Adipose tissue (tissue), 3 donors: Measurements from ENCODE around the gene PLXDC2. TPM values are rescaled to one million over a fixed set of nuclear protein-coding genes. Genes with fewer than 3 reads are reported as not detected.

ENCODE experiments used
- H3K27ac ChIP-seq: one replicate; pipeline ENCODE4 v1.5.1; 2013; ENCODE audit warnings: low read depth, low read length
- WGBS, 3 donors: extraction: QIAGEN DNeasy Blood & Tissue Kit; methylation state at CpG; one replicate each; pipeline ENCODE4 v1.1.7; 2013; 5-methylcytosine and 5-hydroxymethylcytosine counted together
- polyA plus RNA-seq, 3 donors: library from polyadenylated mRNA; stranded (reverse); fragments of 200-250 nt; gene quantifications; one replicate each; pipeline ENCODE4 v1.2.3, GENCODE V29; 2013
- donor health status: healthy with polysubstance abuse.
- donor health status: Bipolar disorder and iron deficiency.
- donor health status: healthy.

PLXDC2 gene
- polyA plus RNA-seq, 3 donors = 1.5 to 10.6 (median 7.7) TPM

GRCh38 chr10:19952224-19953010 lies 136.2 kb downstream of the PLXDC2 start:
- no peak overlapping the region for H3K27ac ChIP-seq
- WGBS, 3 donors = 32 to 64% (median 61%) methylated on average over 7 of the region's 7 CpGs

DNA sequence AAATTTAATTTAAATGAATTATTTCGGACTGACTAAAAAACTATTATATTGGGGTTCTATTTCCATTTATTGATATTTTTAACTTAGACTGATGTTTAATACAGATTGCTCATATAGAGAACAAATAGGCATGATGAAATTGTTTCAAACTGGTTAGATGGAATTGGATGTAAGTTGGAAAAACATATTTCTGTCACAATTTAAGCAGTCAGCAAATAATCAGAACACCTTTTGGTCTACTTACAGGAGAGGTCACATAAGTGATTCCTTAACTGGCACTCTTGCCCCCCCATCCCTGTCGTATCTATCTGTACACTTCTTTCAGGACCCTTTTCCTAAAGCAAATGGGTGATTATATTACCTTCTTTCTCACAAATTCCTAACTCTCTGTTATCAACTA lies 138.4 kb downstream of the PLXDC2 start:
- WGBS, 3 donors = 66 to 99% (median 96%) methylated on average over 2 of the region's 2 CpGs
- no peak overlapping the region for H3K27ac ChIP-seq

- WGBS, 3 donors = 74 to 95% (median 93%) methylated on average over 2 of the region's 2 CpGs
- no peak overlapping the region for H3K27ac ChIP-seq
Observed at GRCh38 chr10:19956516-19957032, 140.3 kb downstream of the PLXDC2 start.

- no peak overlapping the region for H3K27ac ChIP-seq
Observed at GRCh38 chr10:19958787-19959186, 142.6 kb downstream of the PLXDC2 start.

DNA sequence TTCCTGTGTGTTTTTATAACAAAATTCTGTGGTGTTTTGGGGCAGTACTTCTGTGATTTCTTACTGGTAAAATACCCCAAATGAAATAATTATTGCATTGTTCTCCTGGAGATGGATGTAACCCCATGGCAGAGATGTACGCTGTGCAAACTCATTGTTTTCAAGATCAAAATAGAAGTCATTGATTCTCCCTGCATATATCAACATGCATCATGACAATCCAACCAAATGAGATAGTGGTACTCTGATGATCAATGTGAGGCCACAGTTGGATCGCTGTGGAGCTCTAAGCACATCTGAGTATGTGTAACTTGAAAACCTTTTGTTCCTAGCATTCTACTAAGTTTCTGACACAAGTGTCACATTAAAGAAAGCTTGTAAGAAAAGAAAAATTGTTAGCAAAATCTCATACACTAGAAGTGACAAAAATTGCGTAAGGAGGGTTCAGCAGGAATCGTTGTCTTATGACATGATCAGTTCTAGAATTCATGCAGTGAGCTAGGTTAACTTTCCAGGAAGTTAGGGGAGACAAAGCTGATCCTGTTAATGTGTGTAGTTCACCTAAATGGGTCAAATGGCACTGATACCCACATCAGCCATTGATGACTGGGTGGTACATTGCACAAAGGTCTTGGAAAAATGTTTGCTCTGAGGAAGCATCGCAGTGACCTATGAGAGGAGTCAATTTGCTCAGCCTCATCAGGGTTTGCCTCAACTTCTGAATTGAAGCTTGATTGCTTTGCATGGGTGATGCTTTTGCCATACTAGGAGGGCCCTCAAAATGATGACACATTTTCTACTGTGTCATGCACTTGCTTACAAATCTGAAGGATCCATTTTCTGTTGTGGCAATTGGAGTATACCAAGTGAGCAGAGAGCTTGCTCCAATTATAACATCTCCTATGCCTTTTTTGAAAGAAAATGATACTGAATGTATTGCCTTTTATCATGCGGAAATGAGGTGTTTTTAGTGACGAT lies 145.1 kb downstream of the PLXDC2 start:
- H3K27ac ChIP-seq = no peak overlapping the region
- WGBS, 3 donors = 80 to 89% (median 86%) methylated on average over 7 of the region's 7 CpGs

- H3K27ac ChIP-seq = no peak overlapping the region
- WGBS, 3 donors = 66 to 90% (median 82%) methylated on average over 2 of the region's 2 CpGs
Observed at GRCh38 chr10:19964625-19965024, 148.4 kb downstream of the PLXDC2 start.

GRCh38 chr10:19966751-19967150 lies 150.5 kb downstream of the PLXDC2 start:
- WGBS, 3 donors = 56 to 92% (median 90%) methylated on average over 7 of the region's 7 CpGs
- no peak overlapping the region for H3K27ac ChIP-seq

GRCh38 chr10:19967981-19968380 lies 151.7 kb downstream of the PLXDC2 start:
- H3K27ac ChIP-seq = no peak overlapping the region
- 56 to 85% (median 68%) methylated on average over 3 of the region's 3 CpGs for WGBS, 3 donors

DNA sequence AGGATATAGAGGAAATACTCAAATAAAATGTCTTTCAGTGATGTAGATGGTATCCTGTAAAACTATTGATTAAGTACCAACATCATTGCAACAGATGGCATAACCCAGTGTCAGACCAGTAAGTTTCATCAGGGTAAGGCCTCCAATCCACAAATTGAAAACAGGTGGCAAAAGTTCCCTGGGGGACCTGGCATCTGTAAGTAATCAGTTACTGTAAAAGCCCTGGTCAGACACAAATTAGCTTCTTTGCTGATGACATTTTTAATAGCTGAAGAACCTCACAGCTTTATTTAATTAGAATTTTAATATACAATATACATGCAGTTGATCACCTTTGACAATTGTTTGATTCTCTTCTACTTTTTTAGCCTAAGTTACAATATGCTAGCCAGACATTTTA lies 152.5 kb downstream of the PLXDC2 start:
- H3K27ac ChIP-seq = no peak overlapping the region

GRCh38 chr10:19970256-19970655 lies 154.0 kb downstream of the PLXDC2 start:
- H3K27ac ChIP-seq = no peak overlapping the region
- WGBS, 3 donors = 62 to 85% (median 82%) methylated on average over 2 of the region's 2 CpGs

DNA sequence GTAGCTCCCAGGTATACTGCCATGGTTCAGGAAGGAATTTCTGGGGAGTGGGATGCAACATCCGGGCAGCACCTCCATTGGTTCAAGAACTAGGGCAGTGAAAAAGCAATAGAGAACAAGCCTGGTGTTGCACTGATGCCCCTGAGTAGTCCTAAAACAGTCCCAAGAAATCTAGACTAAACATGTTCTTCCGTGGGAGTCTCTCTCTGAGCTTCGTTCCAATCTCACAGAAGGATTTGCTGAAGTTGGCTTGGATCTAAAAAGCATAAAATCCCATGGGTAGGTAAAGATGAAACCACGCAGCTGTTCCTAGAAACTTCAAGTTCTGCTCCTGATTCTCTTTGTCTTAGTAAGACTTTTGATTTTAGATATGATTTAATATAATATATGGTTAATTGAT lies 154.5 kb downstream of the PLXDC2 start:
- no peak overlapping the region for H3K27ac ChIP-seq

DNA sequence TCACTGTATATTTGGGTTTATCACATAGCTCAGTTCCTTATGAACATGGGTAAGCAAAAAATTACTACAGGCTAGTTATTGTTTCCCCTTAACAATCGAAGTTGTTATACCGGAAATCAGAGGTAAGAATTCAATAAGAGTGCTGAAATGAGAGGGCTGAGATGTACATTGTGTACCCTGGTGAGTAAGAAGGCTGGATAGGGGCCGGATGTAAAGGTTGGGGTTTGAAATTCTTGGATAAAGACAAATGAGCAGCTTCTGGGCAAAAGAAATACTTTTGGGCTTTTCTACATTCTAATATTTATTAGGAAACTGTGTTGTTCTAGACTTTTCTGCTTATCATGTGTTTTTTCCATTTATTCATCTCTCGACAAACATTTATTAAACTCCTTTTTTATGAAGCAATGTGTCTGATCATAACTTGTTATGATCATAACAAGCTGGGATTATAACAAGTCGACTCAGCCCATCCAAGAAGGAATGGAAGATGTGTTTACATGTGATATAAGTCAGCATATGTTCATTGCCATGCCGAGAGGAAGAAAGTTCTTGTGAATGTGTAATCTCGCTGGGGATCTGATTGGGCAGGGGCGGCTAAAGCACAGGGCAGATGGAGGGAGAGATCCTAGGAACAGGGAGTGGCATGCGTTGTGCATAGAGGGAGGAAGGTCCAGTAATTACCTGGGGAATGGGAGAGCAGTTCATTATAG lies 155.3 kb downstream of the PLXDC2 start:
- WGBS, 3 donors = 57 to 72% (median 70%) methylated on average over 9 of the region's 9 CpGs
- no peak overlapping the region for H3K27ac ChIP-seq

More for the DNA sequence above, 154.5 kb downstream of the PLXDC2 start:
- 59 to 75% (median 64%) methylated on average over 4 of the region's 4 CpGs for WGBS, 3 donors

DNA sequence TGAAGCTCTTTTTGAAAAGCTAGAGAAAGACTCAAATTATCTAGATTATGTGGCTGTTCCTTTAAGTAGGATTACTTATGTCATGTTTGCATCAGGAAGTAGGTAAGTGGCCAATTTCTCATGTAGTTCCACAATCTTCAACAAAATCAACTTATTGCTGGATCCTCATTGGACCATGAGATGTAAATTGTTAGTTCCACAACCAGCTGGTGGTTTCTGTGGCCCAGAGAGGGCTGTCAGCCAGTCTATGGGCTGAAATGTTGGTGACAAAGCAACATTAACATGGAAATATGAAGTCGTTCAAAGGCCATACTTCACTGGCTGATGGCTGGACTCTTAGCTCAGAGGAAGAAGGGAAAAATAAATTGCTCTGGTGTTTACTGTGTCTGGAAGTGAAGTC lies 157.9 kb downstream of the PLXDC2 start:
- WGBS, 3 donors = 44 to 51% (median 45%) methylated on average over 1 of the region's 1 CpG
- no peak overlapping the region for H3K27ac ChIP-seq

DNA sequence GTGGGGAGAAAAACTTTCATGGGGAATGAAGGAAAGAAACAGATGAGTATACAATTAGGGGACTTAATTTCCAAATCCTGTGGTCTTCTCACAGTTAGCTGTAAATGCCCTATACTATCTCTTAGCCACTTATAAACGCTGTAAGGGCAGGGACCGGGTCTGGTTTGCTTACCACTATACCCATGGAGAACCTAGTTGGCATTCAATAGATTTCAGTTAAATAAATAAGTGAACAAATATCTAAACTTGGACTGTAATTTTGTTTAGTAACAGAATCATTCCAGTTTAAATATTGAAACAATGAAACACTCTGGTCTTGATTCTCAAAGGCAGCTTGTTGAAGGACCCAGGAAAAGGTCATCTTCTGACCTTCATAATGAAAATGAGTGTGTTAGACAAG lies 158.3 kb downstream of the PLXDC2 start:
- WGBS, 3 donors = 89 to 98% (median 94%) methylated on average over 2 of the region's 2 CpGs
- H3K27ac ChIP-seq = no peak overlapping the region

- 80 to 93% (median 88%) methylated on average over 3 of the region's 3 CpGs for WGBS, 3 donors
Observed at GRCh38 chr10:19977097-19977521, 160.9 kb downstream of the PLXDC2 start.

DNA sequence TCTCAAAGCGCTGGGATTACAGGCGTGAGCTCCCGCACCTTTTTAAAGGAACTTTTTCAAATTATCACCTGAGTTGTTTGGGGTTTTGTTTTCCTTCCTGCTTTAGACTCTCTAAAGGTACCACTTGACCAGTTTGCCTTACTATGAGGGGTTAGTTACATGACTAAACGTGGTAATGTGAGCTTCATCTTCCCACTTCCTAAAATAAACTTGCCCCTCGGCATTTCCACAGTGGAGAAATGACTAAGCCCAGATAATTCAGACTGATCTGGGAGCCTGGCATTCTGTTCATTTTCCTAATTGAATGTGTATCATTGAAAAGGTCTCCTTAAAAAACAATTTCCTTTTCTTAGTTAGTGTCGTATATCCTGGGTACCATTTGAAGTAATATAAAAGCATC lies 163.4 kb downstream of the PLXDC2 start:
- no peak overlapping the region for H3K27ac ChIP-seq
- 82 to 86% (median 85%) methylated on average over 6 of the region's 6 CpGs for WGBS, 3 donors

More at GRCh38 chr10:19977097-19977521, 160.9 kb downstream of the PLXDC2 start:
- no peak overlapping the region for H3K27ac ChIP-seq

- H3K27ac ChIP-seq = no peak overlapping the region
- 83 to 89% (median 89%) methylated on average over 5 of the region's 5 CpGs for WGBS, 3 donors
Observed at GRCh38 chr10:19983880-19984565, 167.8 kb downstream of the PLXDC2 start.

GRCh38 chr10:19985745-19986144 lies 169.5 kb downstream of the PLXDC2 start:
- no peak overlapping the region for H3K27ac ChIP-seq
- WGBS, 3 donors = 64 to 73% (median 72%) methylated on average over 3 of the region's 3 CpGs
